Ovary (tissue), 9 donors: ENCODE measurements around the gene RCSD1. TPM values are rescaled to one million over a fixed set of nuclear protein-coding genes. Genes with fewer than 3 reads are reported as not detected.

Source experiments
- DNase-seq, 5 donors: peaks; one replicate each; pipeline ENCODE4 v3.0.0-alpha.2; 2019 to 2020
- H3K27ac ChIP-seq, 2 donors: fragments of 200-600 bp; one replicate each; pipeline versions ENCODE4 v1.5.1 to v1.8.0; 2019 to 2022
- H3K27me3 ChIP-seq: fragments of 200-600 bp; one replicate; pipeline ENCODE4 v1.8.0; 2022
- H3K36me3 ChIP-seq: fragments of 200-600 bp; sonication (generic); one replicate; pipeline ENCODE4 v1.5.1; 2019
- H3K4me1 ChIP-seq: one replicate; pipeline ENCODE4 v1.8.1; 2013; ENCODE audit warnings: mild to moderate bottlenecking, moderate library complexity; ENCODE audit not compliant: insufficient read depth
- H3K4me3 ChIP-seq: fragments of 200-600 bp; sonication (generic); one replicate; pipeline ENCODE4 v1.5.1; 2017
- H3K9me3 ChIP-seq, 2 donors: fragments of 200-600 bp in 1 of 2; sonication (generic) in 1 of 2; one replicate each; pipeline versions ENCODE4 v1.5.1 to v1.8.1; 2013 to 2019; ENCODE audit warnings: mild to moderate bottlenecking in 1 of 2, moderate library complexity in 1 of 2
- CTCF ChIP-seq, 3 donors: fragments of 450-650 bp in 2 of 3; fragments of 200-600 bp in 1 of 3; IDR thresholded peaks; one replicate each; pipeline versions ENCODE4 v1.5.1 to v1.8.0; 2016 to 2022; ENCODE audit warnings: antibody characterized with exemption in 3 of 3, mild to moderate bottlenecking in 1 of 3
- EP300 ChIP-seq: sonication (generic); formaldehyde crosslinking; IDR thresholded peaks from one replicate; pipeline ENCODE4 v1.6.1; 2017; ENCODE audit warnings: antibody characterized with exemption
- POLR2A ChIP-seq: fragments of 450-650 bp; IDR thresholded peaks from one replicate; pipeline ENCODE4 v1.6.1; 2017; ENCODE audit warnings: antibody characterized with exemption, mild to moderate bottlenecking, moderate library complexity
- WGBS, 3 donors: extraction: QIAGEN DNeasy Blood & Tissue Kit in 1 of 3; methylation state at CpG; one replicate each; pipeline versions ENCODE4 v1.1.5 to v1.1.7; 2013 to 2017; 5-methylcytosine and 5-hydroxymethylcytosine counted together
- intact Hi-C, 4 donors: fragments of 100-400 bp; cut with DNase I; formaldehyde crosslinking; loops; one replicate each; pipeline versions ENCODE4 v1.11.0 to v1.15.1; 2022 to 2023
- polyA plus RNA-seq, 2 donors: library from polyadenylated mRNA; stranded (reverse); fragments of 200-250 nt in 1 of 2; fragments of 350-450 nt in 1 of 2; fragmentation: Illumina TruSeq in 1 of 2; extraction: RNeasy Lipid Tissue Mini Kit (QIAGEN cat#74804) in 1 of 2; gene quantifications; one replicate each; pipeline ENCODE4 v1.2.3, GENCODE V29; 2013 to 2014
- total RNA-seq, 7 donors: library from RNA; depleted of rRNA in 2 of 7; stranded (reverse); fragments of >200 nt in 2 of 7; fragmentation: NEBNext Ultra II Directional in 3 of 7; extraction: Animal tissue kit (Norgen Biotek cat#: 25700) in 3 of 7; gene quantifications; one replicate each; pipeline versions ENCODE4 v1.1.0 to v1.2.4, GENCODE V29; 2016 to 2023
- donor health status: DM: no; HTN: no; CAD: no; lungs with moderate emphysema.
- donor health status: DM: no; HTN: no; CAD: no.
- donor health status: Bipolar disorder and iron deficiency.
- donor health status: DM: yes; HTN: yes; CAD: no.
- donor health status: DM: no; HTN: no; CAD: no.
- donor health status: DM: yes; HTN: yes; CAD: no.

RCSD1 gene
- total and polyA plus RNA-seq, 9 donors = 2.1 to 10.9 (median 3.2) TPM

GRCh38 chr1:167723707-167724323, 93.8 kb downstream of the RCSD1 start:
- DNase-seq = no peak
- Histone ChIP-seq H3K36me3 (no peaks in the 10 kb centered on the region), H3K27me3 (no peaks in the 10 kb centered on the region), H3K4me1 (peaks cover 11% of the 10 kb centered on the region), H3K9me3 (no peaks in the 10 kb centered on the region), H3K4me3 (peak overlapping the region; percentile 79), H3K27ac (no peak overlapping the region)
- no peak for TF ChIP-seq CTCF (IDR thresholded peaks at IDR 0.05)
- TF ChIP-seq POLR2A = no peak
- TF ChIP-seq EP300 = no peak
- 70 to 74% (median 71%) methylated on average over 2 of the region's 2 CpGs for WGBS, 3 donors
- intact Hi-C loops = loop anchor here in 1 of 4 donors (5.0 kb wide), 1 partner anchor 78 kb away; no protein-coding TSS in a partner anchor

GRCh38 chr1:167726008-167726407, 96.0 kb downstream of the RCSD1 start:
- intact Hi-C loops = no loop called here
- DNase-seq = no peak
- peaks cover 9% of the 10 kb centered on the region for H3K4me1 ChIP-seq
- no peaks in the 10 kb centered on the region for H3K27me3 ChIP-seq
- H3K9me3 ChIP-seq = no peaks in the 10 kb centered on the region
- 54 to 78% (median 65%) methylated on average over 1 of the region's 1 CpG for WGBS, 3 donors
- H3K36me3 ChIP-seq = no peaks in the 10 kb centered on the region
- TF ChIP-seq CTCF (IDR thresholded peaks at IDR 0.05) (no peak), EP300 (no peak), POLR2A (no peak)
- H3K4me3 ChIP-seq = no peak overlapping the region
- H3K27ac ChIP-seq = no peak overlapping the region

GRCh38 chr1:167728818-167729410, 98.9 kb downstream of the RCSD1 start:
- H3K36me3 ChIP-seq = no peaks in the 10 kb centered on the region
- H3K4me1 ChIP-seq = peaks cover 7% of the 10 kb centered on the region
- H3K4me3 ChIP-seq = no peak overlapping the region
- no peaks in the 10 kb centered on the region for H3K27me3 ChIP-seq
- no peak for TF ChIP-seq EP300
- no peak for TF ChIP-seq POLR2A
- TF ChIP-seq CTCF (IDR thresholded peaks at IDR 0.05) = no peak
- H3K27ac ChIP-seq = no peak overlapping the region
- intact Hi-C loops = no loop called here
- DNase-seq = no peak
- WGBS, 3 donors = 79 to 94% (median 83%) methylated on average over 8 of the region's 8 CpGs
- no peaks in the 10 kb centered on the region for H3K9me3 ChIP-seq

GRCh38 chr1:167734227-167734626, 104.2 kb downstream of the RCSD1 start:
- Histone ChIP-seq H3K36me3 (no peaks in the 10 kb centered on the region), H3K27ac (no peak overlapping the region), H3K4me1 (peaks cover 4% of the 10 kb centered on the region), H3K27me3 (no peaks in the 10 kb centered on the region), H3K4me3 (no peak overlapping the region), H3K9me3 (no peaks in the 10 kb centered on the region)
- intact Hi-C loops = no loop called here
- DNase-seq = no peak
- no peak for TF ChIP-seq EP300
- no peak for TF ChIP-seq POLR2A
- WGBS, 3 donors = 91 to 96% (median 96%) methylated on average over 4 of the region's 4 CpGs

GRCh38 chr1:167734841-167735240, 104.8 kb downstream of the RCSD1 start:
- Histone ChIP-seq H3K4me3 (no peak overlapping the region), H3K36me3 (no peaks in the 10 kb centered on the region), H3K27me3 (no peaks in the 10 kb centered on the region), H3K9me3 (no peaks in the 10 kb centered on the region), H3K4me1 (peaks cover 6% of the 10 kb centered on the region), H3K27ac (no peak overlapping the region)
- intact Hi-C loops = no loop called here
- TF ChIP-seq EP300 (no peak), CTCF (IDR thresholded peaks at IDR 0.05) (no peak), POLR2A (no peak)
- no peak for DNase-seq
- WGBS, 3 donors = 80 to 100% (median 96%) methylated on average over 1 of the region's 1 CpG
